GM12878 (cell line): ENCODE results near the gene UCKL1. TPM values are rescaled to one million over a fixed set of nuclear protein-coding genes. Genes with fewer than 3 reads are reported as not detected.

Experiments used
- ATAC-seq: fragments of 200-7000 bp; cut with Tn5 transposase; 3 replicates; pipeline ENCODE4 v1.9.1; 2020; ENCODE audit warnings: mild to moderate bottlenecking, moderate library complexity
- BruUV-seq: library from RNA; stranded (reverse); fragments of 400-500 nt; replicated peaks from 2 replicates; lab custom pipeline; 2021; lab: Mats Ljungman, UMichigan
- CTCF ChIA-PET: fragments of 300-600 bp; sonication (Branson Sonifier 250); formaldehyde crosslinking; extraction: SDS; loops from one replicate; lab custom pipeline; 2021; ENCODE audit warnings: inconsistent platforms; lab: Yijun Ruan, JAX
- POLR2A ChIA-PET: fragments of 350-600 bp; formaldehyde crosslinking; extraction: SDS; loops from one replicate; lab custom pipeline; 2021; ENCODE audit warnings: inconsistent platforms; lab: Charles Lee
- RAD21 ChIA-PET: fragments of 300-600 bp; sonication (Branson Sonifier 250); formaldehyde crosslinking; loops from one replicate; lab custom pipeline; 2023; ENCODE audit warnings: antibody characterized with exemption; ENCODE audit not compliant: unreplicated experiment; lab: Charles Lee
- SMC1A ChIA-PET: fragments of 300-600 bp; sonication (Branson Sonifier 250); formaldehyde crosslinking; loops from one replicate; lab custom pipeline; 2023; ENCODE audit not compliant: unreplicated experiment, uncharacterized antibody; lab: Charles Lee
- DNase-seq: peaks from one replicate; pipeline ENCODE4 v3.0.0-alpha.2; 2011; ENCODE audit warnings: low read depth, low spot score
- FAIRE-seq: peaks from 3 replicates; lab custom pipeline; 2011; peaks lifted over from hg19 to GRCh38; lab: Jason Lieb, UNC
- H2AFZ ChIP-seq: 2 replicates; pipeline ENCODE4 v1.6.0; 2011; ENCODE audit warnings: low read depth, low read length, control low read depth; ENCODE audit not compliant: control insufficient read depth
- H3K27ac ChIP-seq: 2 replicates; pipeline ENCODE4 v1.5.1; 2011; ENCODE audit warnings: control low read depth; ENCODE audit not compliant: control insufficient read depth, insufficient read depth
- H3K27me3 ChIP-seq, 2 experiments: replicated peaks in 1 of 2; 2 replicates each; pipeline versions ENCODE4 v1.6.0 to v1.6.1; 2011; ENCODE audit warnings: low read length in 1 of 2; ENCODE audit not compliant: control insufficient read depth in 2 of 2, insufficient read depth in 2 of 2
- H3K36me3 ChIP-seq, 2 experiments: 2 replicates each; pipeline ENCODE4 v1.5.1; 2011; ENCODE audit warnings: low read length in 1 of 2; ENCODE audit not compliant: control insufficient read depth in 2 of 2, insufficient read depth in 2 of 2
- H3K4me1 ChIP-seq: 2 replicates; pipeline ENCODE4 v1.6.1; 2011; ENCODE audit warnings: mild to moderate bottlenecking, low read length, moderate library complexity, mixed read lengths; ENCODE audit not compliant: control insufficient read depth, insufficient read depth
- H3K4me2 ChIP-seq: 2 replicates; pipeline ENCODE4 v1.6.0; 2011; ENCODE audit warnings: control low read depth; ENCODE audit not compliant: control insufficient read depth, insufficient read depth
- H3K4me3 ChIP-seq: fragments of 200-600 bp; sonication (generic); 2 replicates; pipeline ENCODE4 v1.5.1; 2016
- H3K79me2 ChIP-seq: 2 replicates; pipeline ENCODE4 v1.6.0; 2011; ENCODE audit warnings: low read length; ENCODE audit not compliant: control insufficient read depth, insufficient read depth
- H3K9ac ChIP-seq: 2 replicates; pipeline ENCODE4 v1.8.0; 2011; ENCODE audit warnings: low read length, control low read depth, mixed read lengths; ENCODE audit not compliant: control insufficient read depth, insufficient read depth
- H3K9me3 ChIP-seq: replicated peaks from 3 replicates; pipeline ENCODE4 v1.5.1; 2011; ENCODE audit warnings: mild to moderate bottlenecking, low read length; ENCODE audit not compliant: control insufficient read depth, insufficient read depth
- H4K20me1 ChIP-seq: 2 replicates; pipeline ENCODE4 v1.6.0; 2011; ENCODE audit not compliant: control insufficient read depth, insufficient read depth
- ATF7 ChIP-seq: fragments of 450-650 bp; IDR thresholded peaks from 2 replicates; pipeline ENCODE4 v1.6.1; 2016; ENCODE audit warnings: low read depth, mild to moderate bottlenecking
- BACH1 ChIP-seq: fragments of 450-650 bp; IDR thresholded peaks from 2 replicates; pipeline ENCODE4 v1.6.1; 2017; ENCODE audit warnings: mild to moderate bottlenecking, borderline replicate concordance
- CREB1 ChIP-seq: IDR thresholded peaks from 2 replicates; pipeline ENCODE4 v1.6.1; 2012; ENCODE audit warnings: low read depth, mild to moderate bottlenecking, inconsistent platforms
- RELA ChIP-seq: fragments of 450-650 bp; IDR thresholded peaks from 2 replicates; pipeline ENCODE4 v1.8.0; 2014; ENCODE audit warnings: borderline replicate concordance; ENCODE audit not compliant: partially characterized antibody
- STAT1 ChIP-seq: fragments of 450-650 bp; conservative IDR thresholded peaks from 2 replicates; pipeline ENCODE4 v1.6.1; 2014; ENCODE audit warnings: antibody characterized with exemption, mild to moderate bottlenecking
- ZNF217 ChIP-seq: fragments of 450-650 bp; IDR thresholded peaks from 2 replicates; pipeline ENCODE4 v1.6.1; 2017; ENCODE audit warnings: antibody characterized with exemption, mild to moderate bottlenecking
- WGBS: methylation state at CpG from one replicate; pipeline ENCODE4 v1.1.6; 2016; ENCODE audit warnings: low lambda C conversion rate; ENCODE audit not compliant: insufficient replicate concordance, insufficient coverage; ENCODE audit errors: missing lambda C conversion rate; 5-methylcytosine and 5-hydroxymethylcytosine counted together
- in situ Hi-C: fragments of 300-500 bp; cut with MboI; formaldehyde crosslinking; loops from 9 replicates; pipeline ENCODE4 v1.14.3; 2018; ENCODE audit warnings: mixed read lengths
- intact Hi-C: fragments of 100-400 bp; cut with micrococcal nuclease; formaldehyde crosslinking; loops from one replicate; pipeline ENCODE4 v1.14.2; 2022; ENCODE audit not compliant: unreplicated experiment
- polyA plus RNA-seq, 11 experiments: library from polyadenylated mRNA; depleted of rRNA in 4 of 11; unstranded in 6 of 11; stranded (reverse) in 5 of 11; fragments of >200 nt; fragmentation: Nextera tagmentation in 4 of 11; fragmentation: Illumina TruSeq in 1 of 11; extraction: Ambion mirVana in 4 of 11; extraction: Trizol in 1 of 11; gene quantifications; 1 replicate in 1 of 11; 2 replicates in 10 of 11; pipeline versions ENCODE4 v1.2.1 to v1.2.3, GENCODE V29; 2011 to 2016; ENCODE audit warnings: inconsistent platforms in 2 of 11, missing spikeins in 2 of 11, low read depth in 1 of 11
- total RNA-seq, 4 experiments: library from RNA; depleted of rRNA in 3 of 4; stranded (reverse); fragments of >200 nt in 3 of 4; fragmentation: Illumina TruSeq in 1 of 4; extraction: Trizol in 1 of 4; gene quantifications; 2 replicates each; pipeline versions ENCODE4 v1.2.1 to v1.2.3, GENCODE V29; 2013 to 2021
- TF ChIP-seq, protein P1 (sequence below): fragments of 450-650 bp; conservative IDR thresholded peaks from 2 replicates; pipeline ENCODE4 v1.6.1; 2017; ENCODE audit warnings: mild to moderate bottlenecking, moderate library complexity
- TF ChIP-seq, protein P2 (sequence below): IDR thresholded peaks from 2 replicates; pipeline ENCODE4 v1.6.1; 2011; ENCODE audit warnings: mild to moderate bottlenecking, low read depth, low read length, moderate library complexity; ENCODE audit not compliant: insufficient replicate concordance
- TF ChIP-seq, protein P3 (sequence below): fragments of 450-650 bp; IDR thresholded peaks from 2 replicates; pipeline ENCODE4 v1.6.1; 2017; ENCODE audit warnings: low read depth, mild to moderate bottlenecking, moderate library complexity
- TF ChIP-seq, protein P4 (sequence below): fragments of 150-350 bp; IDR thresholded peaks from 2 replicates; pipeline ENCODE4 v1.6.1; 2014; ENCODE audit warnings: mild to moderate bottlenecking, low read depth, low read length

The UCKL1 gene
- total and polyA plus RNA-seq, 10 of the 15 experiments (the other 5 are each of a cell fraction or from before 2014, with no cell fraction given), result 2.4 to 36.3 (median 24.8) TPM

DNA sequence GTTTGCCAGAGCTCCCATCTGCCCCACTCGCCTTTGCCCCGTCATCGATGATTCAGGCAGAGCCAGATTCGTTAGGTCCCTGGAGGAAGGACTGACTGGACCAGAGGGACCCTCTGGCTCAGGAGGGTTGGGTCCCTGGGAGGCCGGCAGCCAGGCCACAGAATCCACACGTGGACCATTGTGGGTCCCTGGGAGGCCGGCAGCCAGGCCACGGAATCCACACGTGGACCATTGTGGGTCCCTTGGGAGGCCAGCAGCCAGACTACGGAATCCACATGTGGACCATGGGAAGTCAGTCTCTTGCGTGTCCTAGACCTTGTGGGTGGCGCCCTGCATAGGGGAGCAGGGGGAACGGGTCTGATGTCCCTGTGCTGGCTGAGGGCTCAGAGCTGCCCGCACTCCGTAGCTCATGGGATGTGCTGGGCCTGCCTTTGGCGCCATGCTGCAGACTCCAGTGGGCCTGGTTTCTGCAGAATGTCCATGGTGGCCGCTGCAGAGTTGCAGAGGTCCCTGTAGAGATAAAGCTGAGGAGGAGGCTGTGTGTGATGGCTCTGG, 23.5 kb downstream of the UCKL1 start (continued):
- TF ChIP-seq ATF7 (no peak), RELA (no peak)
- TF ChIP-seq, protein P1, sequence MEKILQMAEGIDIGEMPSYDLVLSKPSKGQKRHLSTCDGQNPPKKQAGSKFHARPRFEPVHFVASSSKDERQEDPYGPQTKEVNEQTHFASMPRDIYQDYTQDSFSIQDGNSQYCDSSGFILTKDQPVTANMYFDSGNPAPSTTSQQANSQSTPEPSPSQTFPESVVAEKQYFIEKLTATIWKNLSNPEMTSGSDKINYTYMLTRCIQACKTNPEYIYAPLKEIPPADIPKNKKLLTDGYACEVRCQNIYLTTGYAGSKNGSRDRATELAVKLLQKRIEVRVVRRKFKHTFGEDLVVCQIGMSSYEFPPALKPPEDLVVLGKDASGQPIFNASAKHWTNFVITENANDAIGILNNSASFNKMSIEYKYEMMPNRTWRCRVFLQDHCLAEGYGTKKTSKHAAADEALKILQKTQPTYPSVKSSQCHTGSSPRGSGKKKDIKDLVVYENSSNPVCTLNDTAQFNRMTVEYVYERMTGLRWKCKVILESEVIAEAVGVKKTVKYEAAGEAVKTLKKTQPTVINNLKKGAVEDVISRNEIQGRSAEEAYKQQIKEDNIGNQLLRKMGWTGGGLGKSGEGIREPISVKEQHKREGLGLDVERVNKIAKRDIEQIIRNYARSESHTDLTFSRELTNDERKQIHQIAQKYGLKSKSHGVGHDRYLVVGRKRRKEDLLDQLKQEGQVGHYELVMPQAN, result no peak

DNA sequence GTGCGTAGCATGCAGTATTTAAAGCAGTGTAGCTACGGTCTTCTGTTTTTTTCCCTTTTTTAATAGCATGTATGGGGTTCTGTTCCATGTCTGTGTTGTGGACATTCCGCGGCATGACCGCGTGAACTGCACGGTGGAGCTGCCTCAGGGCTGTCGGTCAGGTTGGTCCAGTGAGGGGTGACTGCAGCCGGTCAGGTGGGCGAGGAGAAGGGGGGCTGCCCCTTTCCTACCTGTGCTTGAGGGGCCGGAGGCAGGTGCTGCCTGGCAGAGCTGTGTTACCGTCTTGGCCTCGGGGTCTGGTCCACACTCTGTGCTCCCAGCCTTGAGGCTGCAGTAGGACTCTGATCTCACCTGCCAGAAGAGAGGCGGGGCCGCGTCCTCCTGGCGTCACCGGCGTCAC, 24.5 kb downstream of the UCKL1 start:
- WGBS, result 97% methylated on average over 14 of the region's 19 CpGs
- Histone ChIP-seq H3K9ac (no peak overlapping the region), H3K79me2 (no peaks in the 10 kb centered on the region), H3K4me3 (no peak overlapping the region), H3K36me3 (peaks cover 14 to 32% of the 10 kb centered on the region in 2 experiments), H3K27me3 (no peaks in the 10 kb centered on the region), H4K20me1 (no peaks in the 10 kb centered on the region), H3K9me3 (no peaks in the 10 kb centered on the region), H3K4me1 (no peaks in the 10 kb centered on the region), H3K4me2 (no peak overlapping the region), H2AFZ (no peak overlapping the region), H3K27ac (no peak overlapping the region)
- ATAC-seq (no peak), FAIRE-seq (no peak), DNase-seq (no peak)
- intact Hi-C loops, result no loop called here
- no TSS peak for BruUV-seq
- ChIA-PET POLR2A (no interaction called here), RAD21 (no interaction called here), CTCF (interaction anchor here (1.1 kb wide), 1 partner anchor 126 kb away, joined by 3 read pairs; no protein-coding TSS in a partner anchor), SMC1A (interaction anchor here (0.6 kb wide), 1 partner anchor 15 kb away, joined by 3 read pairs; no protein-coding TSS in a partner anchor)
- in situ Hi-C loops, result no loop called here
- TF ChIP-seq ZNF217 (no peak), STAT1 (no peak), BACH1 (no peak), CREB1 (no peak)
- TF ChIP-seq, protein P1, result no peak
- TF ChIP-seq, protein P2, sequence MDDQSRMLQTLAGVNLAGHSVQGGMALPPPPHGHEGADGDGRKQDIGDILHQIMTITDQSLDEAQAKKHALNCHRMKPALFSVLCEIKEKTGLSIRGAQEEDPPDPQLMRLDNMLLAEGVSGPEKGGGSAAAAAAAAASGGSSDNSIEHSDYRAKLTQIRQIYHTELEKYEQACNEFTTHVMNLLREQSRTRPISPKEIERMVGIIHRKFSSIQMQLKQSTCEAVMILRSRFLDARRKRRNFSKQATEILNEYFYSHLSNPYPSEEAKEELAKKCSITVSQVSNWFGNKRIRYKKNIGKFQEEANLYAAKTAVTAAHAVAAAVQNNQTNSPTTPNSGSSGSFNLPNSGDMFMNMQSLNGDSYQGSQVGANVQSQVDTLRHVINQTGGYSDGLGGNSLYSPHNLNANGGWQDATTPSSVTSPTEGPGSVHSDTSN, result no peak
- TF ChIP-seq, protein P3, sequence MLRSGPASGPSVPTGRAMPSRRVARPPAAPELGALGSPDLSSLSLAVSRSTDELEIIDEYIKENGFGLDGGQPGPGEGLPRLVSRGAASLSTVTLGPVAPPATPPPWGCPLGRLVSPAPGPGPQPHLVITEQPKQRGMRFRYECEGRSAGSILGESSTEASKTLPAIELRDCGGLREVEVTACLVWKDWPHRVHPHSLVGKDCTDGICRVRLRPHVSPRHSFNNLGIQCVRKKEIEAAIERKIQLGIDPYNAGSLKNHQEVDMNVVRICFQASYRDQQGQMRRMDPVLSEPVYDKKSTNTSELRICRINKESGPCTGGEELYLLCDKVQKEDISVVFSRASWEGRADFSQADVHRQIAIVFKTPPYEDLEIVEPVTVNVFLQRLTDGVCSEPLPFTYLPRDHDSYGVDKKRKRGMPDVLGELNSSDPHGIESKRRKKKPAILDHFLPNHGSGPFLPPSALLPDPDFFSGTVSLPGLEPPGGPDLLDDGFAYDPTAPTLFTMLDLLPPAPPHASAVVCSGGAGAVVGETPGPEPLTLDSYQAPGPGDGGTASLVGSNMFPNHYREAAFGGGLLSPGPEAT, result no peak
- TF ChIP-seq, protein P4, sequence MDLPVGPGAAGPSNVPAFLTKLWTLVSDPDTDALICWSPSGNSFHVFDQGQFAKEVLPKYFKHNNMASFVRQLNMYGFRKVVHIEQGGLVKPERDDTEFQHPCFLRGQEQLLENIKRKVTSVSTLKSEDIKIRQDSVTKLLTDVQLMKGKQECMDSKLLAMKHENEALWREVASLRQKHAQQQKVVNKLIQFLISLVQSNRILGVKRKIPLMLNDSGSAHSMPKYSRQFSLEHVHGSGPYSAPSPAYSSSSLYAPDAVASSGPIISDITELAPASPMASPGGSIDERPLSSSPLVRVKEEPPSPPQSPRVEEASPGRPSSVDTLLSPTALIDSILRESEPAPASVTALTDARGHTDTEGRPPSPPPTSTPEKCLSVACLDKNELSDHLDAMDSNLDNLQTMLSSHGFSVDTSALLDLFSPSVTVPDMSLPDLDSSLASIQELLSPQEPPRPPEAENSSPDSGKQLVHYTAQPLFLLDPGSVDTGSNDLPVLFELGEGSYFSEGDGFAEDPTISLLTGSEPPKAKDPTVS, result no peak
